K562 (cell line): Measurements from ENCODE around the gene PTPRR. TPM values are rescaled to one million over a fixed set of nuclear protein-coding genes. Genes with fewer than 3 reads are reported as not detected.
A peak's percentile ranks its signal among the peaks of the same experiment; 100 is the strongest.

Experiments
- BCOR ChIP-seq: fragments of 450-650 bp; IDR thresholded peaks from 2 replicates; pipeline ENCODE4 v1.6.1; 2016
- CTBP1 ChIP-seq: fragments of 450-650 bp; IDR thresholded peaks from 2 replicates; pipeline ENCODE4 v1.6.1; 2016; ENCODE audit warnings: borderline replicate concordance
- DMBX1 ChIP-seq: fragments of 250-450 bp; sonication (Bioruptor Pico); IDR thresholded peaks from 2 replicates; pipeline ENCODE4 v1.8.0; 2022; ENCODE audit warnings: inconsistent platforms, mild to moderate bottlenecking, moderate library complexity, borderline replicate concordance
- GATAD2B ChIP-seq: fragments of 450-650 bp; IDR thresholded peaks from 2 replicates; pipeline ENCODE4 v1.6.1; 2017; ENCODE audit warnings: mild to moderate bottlenecking, borderline replicate concordance
- HDGF ChIP-seq: fragments of 450-650 bp; IDR thresholded peaks from 2 replicates; pipeline ENCODE4 v1.6.1; 2016
- HLTF ChIP-seq: fragments of 450-650 bp; IDR thresholded peaks from 2 replicates; pipeline ENCODE4 v1.6.1; 2016
- KLF6 ChIP-seq: fragments of 250-450 bp; sonication (Bioruptor Pico); IDR thresholded peaks from 2 replicates; pipeline ENCODE4 v1.4.0; 2020; ENCODE audit warnings: mild to moderate bottlenecking, moderate library complexity, borderline replicate concordance
- MCM5 ChIP-seq: fragments of 450-650 bp; IDR thresholded peaks from 2 replicates; pipeline ENCODE4 v1.6.1; 2016; ENCODE audit warnings: low read depth
- NRF1 ChIP-seq, 2 experiments: fragments of 450-650 bp; IDR thresholded peaks in 1 of 2; conservative IDR thresholded peaks in 1 of 2; 2 replicates each; pipeline ENCODE4 v1.6.1; 2014; ENCODE audit warnings: mild to moderate bottlenecking in 2 of 2
- PRPF4 ChIP-seq: fragments of 200-400 bp; formaldehyde crosslinking; IDR thresholded peaks from one replicate; pipeline ENCODE4 v1.6.1; 2017; ENCODE audit warnings: low read length, low read depth, mild to moderate bottlenecking; ENCODE audit not compliant: insufficient read depth, poor library complexity, severe bottlenecking
- SIX5 ChIP-seq, 2 experiments: IDR thresholded peaks; 2 replicates each; pipeline ENCODE4 v1.6.1; 2011; ENCODE audit warnings: low read length in 2 of 2, borderline replicate concordance in 1 of 2, low read depth in 1 of 2, mild to moderate bottlenecking in 1 of 2, moderate library complexity in 1 of 2; ENCODE audit not compliant: insufficient read depth in 1 of 2
- SMAD1 ChIP-seq: fragments of 150-350 bp; IDR thresholded peaks from 2 replicates; pipeline ENCODE4 v1.6.1; 2014; ENCODE audit warnings: low read length, low read depth; ENCODE audit not compliant: partially characterized antibody
- TRIM28 ChIP-seq: fragments of 450-650 bp; IDR thresholded peaks from 2 replicates; pipeline ENCODE4 v1.6.1; 2017
- U2AF2 ChIP-seq: fragments of 200-400 bp; formaldehyde crosslinking; optimal IDR thresholded peaks from 2 replicates; pipeline ENCODE3; 2017; ENCODE audit warnings: low read depth, mild to moderate bottlenecking, low read length
- ZBTB1 ChIP-seq: sonication (generic); formaldehyde crosslinking; IDR thresholded peaks from 2 replicates; pipeline ENCODE4 v1.8.1; 2023; ENCODE audit warnings: missing genetic modification reagents, low read depth, mild to moderate bottlenecking, borderline replicate concordance
- ZNF140 ChIP-seq: fragments of 250-450 bp; sonication (Bioruptor Pico); IDR thresholded peaks from 2 replicates; pipeline ENCODE4 v1.8.0; 2021; ENCODE audit warnings: moderate library complexity, mild to moderate bottlenecking, inconsistent platforms
- ZNF274 ChIP-seq: IDR thresholded peaks from 2 replicates; pipeline ENCODE4 v1.6.1; 2011; ENCODE audit warnings: low read depth, mild to moderate bottlenecking, low read length, moderate library complexity, borderline replicate concordance
- polyA plus RNA-seq, 8 experiments: library from polyadenylated mRNA; depleted of rRNA in 4 of 8; stranded (reverse) in 5 of 8; unstranded in 3 of 8; fragments of >200 nt; fragmentation: Nextera tagmentation in 2 of 8; fragmentation: Illumina TruSeq in 1 of 8; extraction: Ambion mirVana in 2 of 8; extraction: Trizol in 1 of 8; gene quantifications; 2 replicates each; pipeline versions ENCODE4 v1.2.1 to v1.2.3, GENCODE V29; 2011 to 2014; ENCODE audit warnings: inconsistent platforms in 1 of 8, missing spikeins in 1 of 8
- total RNA-seq, 7 experiments: library from RNA; depleted of rRNA in 6 of 7; stranded (reverse); fragments of >200 nt in 6 of 7; fragmentation: Illumina TruSeq in 2 of 7; extraction: Trizol in 2 of 7; gene quantifications; 2 replicates each; pipeline versions ENCODE4 v1.2.1 to v1.2.3, GENCODE V29; 2011 to 2021; ENCODE audit warnings: low replicate concordance in 1 of 7
- TF ChIP-seq, protein P1 (sequence below): fragments of 250-450 bp; sonication (Bioruptor Pico); IDR thresholded peaks from 2 replicates; pipeline ENCODE4 v1.8.0; 2022; ENCODE audit warnings: moderate library complexity, mild to moderate bottlenecking, inconsistent platforms
- TF ChIP-seq, protein P2 (sequence below): fragments of 450-650 bp; IDR thresholded peaks from 2 replicates; pipeline ENCODE4 v1.6.1; 2018; ENCODE audit warnings: mild to moderate bottlenecking, low read depth; ENCODE audit not compliant: partially characterized antibody
- TF ChIP-seq, protein P3 (sequence below): fragments of 250-450 bp; sonication (Bioruptor Pico); IDR thresholded peaks from 2 replicates; pipeline ENCODE4 v1.8.0; 2021; ENCODE audit warnings: moderate library complexity, mild to moderate bottlenecking, inconsistent platforms
- TF ChIP-seq, protein P4 (sequence below), 3 experiments: fragments of 200-800 bp in 1 of 3; fragments of 250-450 bp in 1 of 3; fragments of 450-650 bp in 1 of 3; sonication (Bioruptor Pico) in 1 of 3; sonication (Bioruptor generic) in 1 of 3; formaldehyde crosslinking in 1 of 3; IDR thresholded peaks; 2 replicates each; pipeline versions ENCODE4 v1.6.1 to v1.8.0; 2016 to 2022; ENCODE audit warnings: mild to moderate bottlenecking in 2 of 3, missing genetic modification characterization in 2 of 3, missing compliant biosample characterization in 1 of 3, moderate library complexity in 1 of 3
- TF ChIP-seq, protein P5 (sequence below): fragments of 450-650 bp; IDR thresholded peaks from 2 replicates; pipeline ENCODE4 v1.6.1; 2014; ENCODE audit warnings: low read depth, mild to moderate bottlenecking, moderate library complexity, borderline replicate concordance

The PTPRR gene
- total and polyA plus RNA-seq, 9 of the 15 experiments (the other 6 are each of a cell fraction or from before 2014, with no cell fraction given): 6.6 to 41.7 (median 12.3) TPM

DNA sequence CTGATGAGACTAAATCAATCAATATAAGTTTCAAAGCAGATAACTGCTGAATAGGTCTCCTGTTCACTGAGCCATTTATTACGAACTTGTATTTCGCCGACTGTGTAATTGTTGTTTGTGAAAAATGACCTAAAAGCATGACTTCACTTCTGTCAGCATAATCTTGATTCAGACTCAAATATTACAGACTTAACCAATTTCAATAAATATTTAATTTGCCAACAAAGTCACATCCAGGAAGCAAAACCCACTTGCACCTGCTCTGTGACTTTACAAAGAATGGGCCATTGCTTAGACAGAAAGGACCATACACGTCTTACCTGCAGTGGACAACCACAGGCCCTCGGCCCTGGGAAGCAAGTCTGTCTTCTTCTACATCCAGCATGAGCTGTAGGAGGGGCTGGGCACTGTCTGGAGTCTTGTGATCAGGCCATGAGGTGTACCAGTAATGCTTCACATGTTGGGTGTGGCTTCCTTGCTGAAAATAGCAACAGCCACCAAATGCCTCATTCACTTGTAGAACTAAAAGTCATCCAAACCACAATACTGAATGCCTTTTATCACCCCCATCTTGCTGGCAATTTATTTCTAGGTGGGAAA is 259.8 kb downstream of the PTPRR start (continued):
- TF ChIP-seq, protein P1, sequence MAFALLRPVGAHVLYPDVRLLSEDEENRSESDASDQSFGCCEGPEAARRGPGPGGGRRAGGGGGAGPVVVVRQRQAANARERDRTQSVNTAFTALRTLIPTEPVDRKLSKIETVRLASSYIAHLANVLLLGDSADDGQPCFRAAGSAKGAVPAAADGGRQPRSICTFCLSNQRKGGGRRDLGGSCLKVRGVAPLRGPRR (CRISPR knock-in tag): no peak
- TF ChIP-seq KLF6 (peak; percentile 18; the same call in 1 of the 2 replicates), ZNF140 (CRISPR knock-in tag) (no peak), ZNF274 (no peak), DMBX1 (CRISPR knock-in tag) (peak; percentile 66), HLTF (no peak), HDGF (no peak), NRF1 (conservative IDR thresholded peaks at IDR 0.05 in 1 of 2, IDR thresholded peaks at IDR 0.05 in 1 of 2) (no peak), BCOR (no peak), MCM5 (no peak), CTBP1 (peak; percentile 85), SMAD1 (peak; percentile 81), SIX5 (IDR thresholded peaks at IDR 0.05; ENCODE audit: borderline replicate concordance in 1 of 2, insufficient read depth in 1 of 2, low read depth in 1 of 2, low read length in 2 of 2) (no peak), TRIM28 (no peak), GATAD2B (no peak), U2AF2 (no peak), ZBTB1 (CRISPR knock-in tag) (no peak), PRPF4 (no peak)
- TF ChIP-seq, protein P2, sequence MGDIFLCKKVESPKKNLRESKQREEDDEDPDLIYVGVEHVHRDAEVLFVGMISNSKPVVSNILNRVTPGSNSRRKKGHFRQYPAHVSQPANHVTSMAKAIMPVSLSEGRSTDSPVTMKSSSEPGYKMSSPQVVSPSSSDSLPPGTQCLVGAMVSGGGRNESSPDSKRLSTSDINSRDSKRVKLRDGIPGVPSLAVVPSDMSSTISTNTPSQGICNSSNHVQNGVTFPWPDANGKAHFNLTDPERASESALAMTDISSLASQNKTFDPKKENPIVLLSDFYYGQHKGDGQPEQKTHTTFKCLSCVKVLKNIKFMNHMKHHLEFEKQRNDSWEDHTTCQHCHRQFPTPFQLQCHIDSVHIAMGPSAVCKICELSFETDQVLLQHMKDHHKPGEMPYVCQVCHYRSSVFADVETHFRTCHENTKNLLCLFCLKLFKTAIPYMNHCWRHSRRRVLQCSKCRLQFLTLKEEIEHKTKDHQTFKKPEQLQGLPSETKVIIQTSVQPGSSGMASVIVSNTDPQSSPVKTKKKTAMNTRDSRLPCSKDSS: no peak
- TF ChIP-seq, protein P3, sequence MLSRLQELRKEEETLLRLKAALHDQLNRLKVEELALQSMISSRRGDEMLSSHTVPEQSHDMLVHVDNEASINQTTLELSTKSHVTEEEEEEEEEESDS (CRISPR knock-in tag): no peak
- TF ChIP-seq, protein P4, sequence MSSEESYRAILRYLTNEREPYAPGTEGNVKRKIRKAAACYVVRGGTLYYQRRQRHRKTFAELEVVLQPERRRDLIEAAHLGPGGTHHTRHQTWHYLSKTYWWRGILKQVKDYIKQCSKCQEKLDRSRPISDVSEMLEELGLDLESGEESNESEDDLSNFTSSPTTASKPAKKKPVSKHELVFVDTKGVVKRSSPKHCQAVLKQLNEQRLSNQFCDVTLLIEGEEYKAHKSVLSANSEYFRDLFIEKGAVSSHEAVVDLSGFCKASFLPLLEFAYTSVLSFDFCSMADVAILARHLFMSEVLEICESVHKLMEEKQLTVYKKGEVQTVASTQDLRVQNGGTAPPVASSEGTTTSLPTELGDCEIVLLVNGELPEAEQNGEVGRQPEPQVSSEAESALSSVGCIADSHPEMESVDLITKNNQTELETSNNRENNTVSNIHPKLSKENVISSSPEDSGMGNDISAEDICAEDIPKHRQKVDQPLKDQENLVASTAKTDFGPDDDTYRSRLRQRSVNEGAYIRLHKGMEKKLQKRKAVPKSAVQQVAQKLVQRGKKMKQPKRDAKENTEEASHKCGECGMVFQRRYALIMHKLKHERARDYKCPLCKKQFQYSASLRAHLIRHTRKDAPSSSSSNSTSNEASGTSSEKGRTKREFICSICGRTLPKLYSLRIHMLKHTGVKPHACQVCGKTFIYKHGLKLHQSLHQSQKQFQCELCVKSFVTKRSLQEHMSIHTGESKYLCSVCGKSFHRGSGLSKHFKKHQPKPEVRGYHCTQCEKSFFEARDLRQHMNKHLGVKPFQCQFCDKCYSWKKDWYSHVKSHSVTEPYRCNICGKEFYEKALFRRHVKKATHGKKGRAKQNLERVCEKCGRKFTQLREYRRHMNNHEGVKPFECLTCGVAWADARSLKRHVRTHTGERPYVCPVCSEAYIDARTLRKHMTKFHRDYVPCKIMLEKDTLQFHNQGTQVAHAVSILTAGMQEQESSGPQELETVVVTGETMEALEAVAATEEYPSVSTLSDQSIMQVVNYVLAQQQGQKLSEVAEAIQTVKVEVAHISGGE (CRISPR knock-in tag; IDR thresholded peaks at IDR 0.05): peak in 1 of 3 experiments; percentile 25; a peak in 1 of 6 replicates
- TF ChIP-seq, protein P5, sequence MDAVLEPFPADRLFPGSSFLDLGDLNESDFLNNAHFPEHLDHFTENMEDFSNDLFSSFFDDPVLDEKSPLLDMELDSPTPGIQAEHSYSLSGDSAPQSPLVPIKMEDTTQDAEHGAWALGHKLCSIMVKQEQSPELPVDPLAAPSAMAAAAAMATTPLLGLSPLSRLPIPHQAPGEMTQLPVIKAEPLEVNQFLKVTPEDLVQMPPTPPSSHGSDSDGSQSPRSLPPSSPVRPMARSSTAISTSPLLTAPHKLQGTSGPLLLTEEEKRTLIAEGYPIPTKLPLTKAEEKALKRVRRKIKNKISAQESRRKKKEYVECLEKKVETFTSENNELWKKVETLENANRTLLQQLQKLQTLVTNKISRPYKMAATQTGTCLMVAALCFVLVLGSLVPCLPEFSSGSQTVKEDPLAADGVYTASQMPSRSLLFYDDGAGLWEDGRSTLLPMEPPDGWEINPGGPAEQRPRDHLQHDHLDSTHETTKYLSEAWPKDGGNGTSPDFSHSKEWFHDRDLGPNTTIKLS: no peak; the same call in 1 of the 2 replicates
